Lower leg skin (tissue), 3 donors: ENCODE results near the gene POU1F1.

Experiments used
- POLR2A ChIP-seq, 2 donors: fragments of 450-650 bp; IDR thresholded peaks; one replicate each; pipeline ENCODE4 v1.6.1; 2016 to 2017; ENCODE audit warnings: antibody characterized with exemption in 2 of 2, mild to moderate bottlenecking in 1 of 2, moderate library complexity in 1 of 2
- TF ChIP-seq, protein P1 (sequence below), 3 donors: fragments of 450-650 bp; IDR thresholded peaks; one replicate each; pipeline ENCODE4 v1.5.1; 2016; ENCODE audit warnings: antibody characterized with exemption in 3 of 3, mild to moderate bottlenecking in 3 of 3, moderate library complexity in 2 of 3

DNA sequence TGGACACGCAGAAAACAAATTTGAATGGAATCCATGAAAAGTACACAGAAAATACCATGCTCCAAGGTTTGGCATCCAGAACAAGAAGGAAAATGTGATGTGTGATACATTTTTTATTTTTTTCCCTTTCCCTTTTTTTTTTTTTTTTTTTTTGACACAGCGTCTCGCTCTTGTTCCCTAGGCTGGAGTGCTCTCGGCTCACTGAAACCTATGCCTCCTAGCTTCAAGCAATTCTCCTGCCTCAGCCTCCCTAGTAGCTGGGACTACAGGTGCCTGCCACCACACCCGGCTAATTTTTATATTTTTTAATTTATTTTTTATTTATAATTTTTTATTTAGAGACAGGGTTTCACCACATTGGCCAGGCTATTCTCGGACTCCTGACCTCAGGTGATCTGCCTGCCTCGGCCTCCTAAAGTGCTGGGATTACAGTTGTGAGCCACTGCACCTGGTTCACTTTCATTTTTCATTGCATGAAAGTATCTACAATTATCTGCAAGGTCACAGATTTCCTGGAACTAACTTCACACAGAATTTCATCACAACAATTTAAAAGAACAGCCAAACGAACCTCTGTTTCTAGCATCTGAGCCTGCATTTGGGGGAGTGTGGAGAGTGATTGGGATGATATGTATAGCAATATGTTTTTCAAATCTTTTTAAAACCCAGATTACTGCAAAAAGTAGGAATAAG, 8.3 kb downstream of the POU1F1 start:
- TF ChIP-seq, protein P1, sequence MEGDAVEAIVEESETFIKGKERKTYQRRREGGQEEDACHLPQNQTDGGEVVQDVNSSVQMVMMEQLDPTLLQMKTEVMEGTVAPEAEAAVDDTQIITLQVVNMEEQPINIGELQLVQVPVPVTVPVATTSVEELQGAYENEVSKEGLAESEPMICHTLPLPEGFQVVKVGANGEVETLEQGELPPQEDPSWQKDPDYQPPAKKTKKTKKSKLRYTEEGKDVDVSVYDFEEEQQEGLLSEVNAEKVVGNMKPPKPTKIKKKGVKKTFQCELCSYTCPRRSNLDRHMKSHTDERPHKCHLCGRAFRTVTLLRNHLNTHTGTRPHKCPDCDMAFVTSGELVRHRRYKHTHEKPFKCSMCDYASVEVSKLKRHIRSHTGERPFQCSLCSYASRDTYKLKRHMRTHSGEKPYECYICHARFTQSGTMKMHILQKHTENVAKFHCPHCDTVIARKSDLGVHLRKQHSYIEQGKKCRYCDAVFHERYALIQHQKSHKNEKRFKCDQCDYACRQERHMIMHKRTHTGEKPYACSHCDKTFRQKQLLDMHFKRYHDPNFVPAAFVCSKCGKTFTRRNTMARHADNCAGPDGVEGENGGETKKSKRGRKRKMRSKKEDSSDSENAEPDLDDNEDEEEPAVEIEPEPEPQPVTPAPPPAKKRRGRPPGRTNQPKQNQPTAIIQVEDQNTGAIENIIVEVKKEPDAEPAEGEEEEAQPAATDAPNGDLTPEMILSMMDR (IDR thresholded peaks at IDR 0.05), result no peak
- TF ChIP-seq POLR2A (IDR thresholded peaks at IDR 0.05), result no peak
